GM10266 (cell line): ENCODE data around the gene CIRBP.
A peak's percentile ranks its signal among the peaks of the same experiment; 100 is the strongest.
"Not testable (repeated sequence)": the region's sequence is repeated elsewhere in the genome, so short reads cannot be mapped to it uniquely, and the experiment has no call there.

Experiments
- DNase-seq: peaks from one replicate; pipeline ENCODE4 v3.0.0; 2012; ENCODE audit errors: extremely low spot score
- TF ChIP-seq, protein P1 (sequence below): IDR thresholded peaks from 2 replicates; pipeline ENCODE4 v1.5.1; 2012; ENCODE audit warnings: mild to moderate bottlenecking, low read depth; ENCODE audit not compliant: control insufficient read depth, insufficient read depth; ENCODE audit errors: missing control alignments

Gene CIRBP

DNA sequence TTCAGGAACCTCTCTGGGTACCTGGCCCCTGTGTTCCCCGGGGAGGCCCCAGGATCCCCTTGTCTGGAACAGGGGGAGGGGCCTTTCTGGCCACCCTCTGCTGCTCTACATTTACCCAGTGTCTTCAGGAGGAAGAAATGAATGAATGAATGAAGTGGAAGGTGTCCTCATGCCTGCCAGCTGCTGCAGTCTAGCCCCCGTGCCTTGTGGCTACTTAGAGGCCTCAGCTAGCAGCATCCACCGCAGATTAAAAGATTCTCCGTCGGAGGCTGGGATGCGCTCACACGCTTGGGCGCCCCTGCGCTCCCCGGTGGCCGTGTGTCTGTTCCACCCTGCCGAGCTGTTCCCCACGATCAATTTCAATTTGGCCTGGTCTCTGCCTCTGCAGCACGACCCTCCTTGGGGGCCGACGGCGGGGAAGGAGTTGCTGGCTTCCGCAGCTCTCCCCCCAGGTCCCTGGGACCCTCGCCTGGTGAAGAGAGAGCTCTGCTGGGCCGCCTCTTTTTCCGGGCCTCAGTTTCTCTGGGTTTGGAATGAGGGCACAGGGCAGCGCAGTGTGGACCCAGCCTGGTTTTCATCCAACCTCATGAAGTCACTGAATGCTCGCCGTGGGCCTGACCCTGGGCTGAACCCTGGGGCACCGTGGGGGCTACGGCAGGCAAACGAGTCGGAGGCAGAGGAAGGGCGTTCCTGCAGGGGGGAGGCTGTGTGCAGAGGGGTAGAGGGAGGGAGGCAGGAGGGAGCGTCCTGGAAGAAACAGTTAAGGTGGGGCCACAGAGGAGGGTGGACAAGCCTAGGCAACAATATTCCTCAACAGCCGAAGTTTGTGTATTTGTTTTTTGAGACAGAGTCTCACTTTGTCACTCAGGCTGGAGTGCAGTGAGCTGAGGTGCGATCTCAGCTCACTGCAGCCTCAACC is 44.8 kb downstream of the CIRBP start:
- TF ChIP-seq, protein P1, sequence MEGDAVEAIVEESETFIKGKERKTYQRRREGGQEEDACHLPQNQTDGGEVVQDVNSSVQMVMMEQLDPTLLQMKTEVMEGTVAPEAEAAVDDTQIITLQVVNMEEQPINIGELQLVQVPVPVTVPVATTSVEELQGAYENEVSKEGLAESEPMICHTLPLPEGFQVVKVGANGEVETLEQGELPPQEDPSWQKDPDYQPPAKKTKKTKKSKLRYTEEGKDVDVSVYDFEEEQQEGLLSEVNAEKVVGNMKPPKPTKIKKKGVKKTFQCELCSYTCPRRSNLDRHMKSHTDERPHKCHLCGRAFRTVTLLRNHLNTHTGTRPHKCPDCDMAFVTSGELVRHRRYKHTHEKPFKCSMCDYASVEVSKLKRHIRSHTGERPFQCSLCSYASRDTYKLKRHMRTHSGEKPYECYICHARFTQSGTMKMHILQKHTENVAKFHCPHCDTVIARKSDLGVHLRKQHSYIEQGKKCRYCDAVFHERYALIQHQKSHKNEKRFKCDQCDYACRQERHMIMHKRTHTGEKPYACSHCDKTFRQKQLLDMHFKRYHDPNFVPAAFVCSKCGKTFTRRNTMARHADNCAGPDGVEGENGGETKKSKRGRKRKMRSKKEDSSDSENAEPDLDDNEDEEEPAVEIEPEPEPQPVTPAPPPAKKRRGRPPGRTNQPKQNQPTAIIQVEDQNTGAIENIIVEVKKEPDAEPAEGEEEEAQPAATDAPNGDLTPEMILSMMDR = no peak
- DNase-seq = no peak

DNA sequence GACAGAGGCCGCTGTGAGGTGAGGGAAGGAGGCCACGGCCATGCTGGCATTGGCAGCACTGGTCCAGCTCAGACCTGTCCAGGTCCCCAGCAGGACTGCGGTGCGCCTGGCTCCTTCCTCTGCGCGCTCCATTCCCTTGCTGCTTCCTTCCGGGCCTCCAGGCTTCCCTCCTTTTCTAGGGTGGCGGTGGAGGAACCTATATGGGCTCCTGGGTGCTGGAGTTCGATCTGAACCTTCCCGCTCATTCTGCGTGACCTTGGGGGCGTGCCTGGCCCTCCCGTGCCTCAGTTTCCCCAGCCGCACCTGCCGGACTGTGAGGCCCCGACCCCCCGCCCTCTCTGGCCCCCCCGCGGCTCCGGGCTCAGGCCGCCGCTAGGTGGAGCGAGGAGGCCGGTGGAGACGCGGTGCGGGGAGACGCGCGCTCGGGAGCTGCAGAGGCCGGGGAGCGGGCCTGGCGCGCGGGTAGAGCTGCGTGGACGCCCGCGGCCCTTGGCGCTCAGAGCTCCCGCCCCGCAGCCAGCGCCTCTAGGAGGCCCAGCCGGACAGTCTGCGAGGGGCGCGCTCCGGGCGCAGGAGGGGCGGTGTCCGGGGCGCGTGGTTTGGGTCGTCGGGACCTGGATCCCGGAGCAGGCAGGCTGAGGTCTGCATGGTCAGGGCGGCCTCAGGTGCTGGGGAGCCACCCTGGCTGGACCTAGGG is 46.5 kb downstream of the CIRBP start:
- DNase-seq = peak; percentile 90
- TF ChIP-seq, protein P1 = peak; percentile 71

DNA sequence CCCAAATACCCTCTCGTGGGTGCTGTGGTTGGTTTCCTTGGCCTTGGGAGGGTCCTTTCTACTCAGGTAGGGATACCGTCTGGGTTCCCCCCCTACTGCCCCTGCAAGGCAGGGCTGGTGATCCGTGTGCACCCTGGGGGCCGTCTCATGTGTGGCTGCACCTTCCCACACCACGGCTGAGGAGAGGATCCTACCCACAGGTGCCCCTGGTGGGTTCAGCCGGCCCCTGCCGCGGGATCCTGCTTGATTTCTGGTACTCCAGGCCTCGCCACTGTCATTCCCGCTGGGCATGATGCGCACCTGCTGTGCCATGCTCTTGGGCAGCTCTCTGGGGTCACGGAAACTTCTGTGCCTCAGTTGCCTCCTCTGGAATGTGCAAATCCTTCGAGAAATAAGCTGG is 47.3 kb downstream of the CIRBP start:
- DNase-seq = no peak
- TF ChIP-seq, protein P1 = no peak

DNA sequence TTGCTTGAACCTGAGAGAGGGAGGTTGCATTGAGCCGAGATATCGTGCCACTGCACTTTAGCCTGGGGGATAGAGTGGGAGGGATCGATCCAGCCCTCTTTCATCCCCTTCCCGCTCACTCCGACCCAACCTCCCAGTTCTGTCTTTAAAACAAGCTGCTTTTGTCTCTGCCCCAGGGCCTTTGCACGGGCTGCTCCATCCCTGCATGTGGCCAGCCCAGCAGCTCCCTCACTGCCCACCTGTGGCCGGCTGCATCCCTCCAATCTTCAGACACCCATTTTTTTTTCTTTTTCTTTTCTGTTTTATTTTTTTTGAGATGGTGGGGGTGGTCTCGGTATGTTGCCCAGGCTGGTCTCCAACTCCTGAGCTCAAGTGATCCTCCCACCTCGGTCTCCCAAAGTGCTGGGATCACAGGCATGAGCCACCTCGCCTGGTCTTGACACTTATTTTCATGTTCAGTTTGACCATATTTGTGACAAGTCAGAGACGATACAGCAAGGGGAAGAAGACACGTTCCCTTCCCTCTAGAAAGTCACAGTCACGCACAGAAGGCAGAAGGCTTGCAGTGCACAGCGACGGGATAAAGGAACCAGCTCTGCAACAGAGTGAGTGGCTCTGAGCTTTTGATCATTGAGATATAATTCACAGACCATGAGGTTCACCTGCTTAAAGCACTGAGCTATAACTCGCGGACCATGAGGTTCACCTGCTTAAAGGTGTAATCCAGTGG is 48.3 kb downstream of the CIRBP start:
- DNase-seq = no peak
- TF ChIP-seq, protein P1 = no peak

DNA sequence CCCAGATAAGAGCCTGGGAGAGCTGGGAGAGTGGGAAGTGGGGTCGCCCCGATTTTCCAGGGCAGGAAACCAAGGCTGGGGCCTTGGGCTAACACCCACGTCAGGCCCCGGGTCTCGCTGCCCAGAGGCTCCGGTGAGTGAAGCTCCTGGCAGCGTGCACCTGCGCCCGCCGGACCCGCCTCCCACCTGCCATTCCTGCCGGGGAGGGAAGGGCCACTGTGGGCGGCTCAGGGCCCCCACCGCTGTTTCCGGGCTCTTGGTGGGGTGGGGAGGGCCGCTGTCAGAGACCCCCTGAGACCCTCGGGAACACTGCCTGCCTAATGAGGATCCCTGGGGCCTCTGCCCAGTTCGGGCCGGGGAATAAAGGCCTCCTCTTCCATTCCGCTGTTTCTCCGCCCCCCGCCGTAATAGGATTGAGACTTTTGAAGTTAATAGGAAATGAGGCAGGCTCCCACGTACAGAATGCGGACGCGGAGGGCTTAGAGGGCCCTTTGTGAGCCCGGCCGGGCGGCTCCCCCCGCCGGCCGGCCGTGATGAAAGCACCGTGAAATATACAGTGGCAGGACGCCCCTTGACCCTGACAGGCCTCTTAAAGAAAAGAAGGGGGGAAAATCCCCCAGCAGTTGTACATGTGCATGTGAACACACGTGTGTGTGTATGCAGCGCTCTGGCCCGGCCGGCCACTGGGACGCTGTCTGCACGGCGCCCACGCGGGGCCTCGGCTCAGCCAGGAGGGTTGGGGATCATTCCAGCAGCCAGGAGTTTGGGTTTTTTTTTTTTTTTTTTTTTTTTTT is 49.7 kb downstream of the CIRBP start:
- DNase-seq = no peak
- TF ChIP-seq, protein P1 = no peak

DNA sequence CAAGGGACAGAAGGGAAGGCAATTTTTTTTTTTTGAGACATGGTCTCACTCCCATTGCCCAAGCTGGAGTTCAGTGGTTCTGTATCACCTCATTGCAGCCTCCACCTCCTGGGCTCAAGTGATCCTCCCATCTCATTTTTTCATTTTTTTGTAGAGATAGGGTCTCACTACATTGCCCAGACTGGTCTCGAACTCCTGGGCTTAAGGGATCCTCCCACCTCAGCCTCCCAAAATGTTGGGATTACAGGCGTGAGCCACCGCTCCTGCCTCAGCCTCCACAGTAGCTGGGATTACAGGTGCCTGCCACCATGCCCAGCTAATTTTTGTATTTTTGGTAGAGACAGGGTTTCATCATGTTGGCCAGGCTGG is 51.1 kb downstream of the CIRBP start:
- DNase-seq = not testable (repeated sequence)

DNA sequence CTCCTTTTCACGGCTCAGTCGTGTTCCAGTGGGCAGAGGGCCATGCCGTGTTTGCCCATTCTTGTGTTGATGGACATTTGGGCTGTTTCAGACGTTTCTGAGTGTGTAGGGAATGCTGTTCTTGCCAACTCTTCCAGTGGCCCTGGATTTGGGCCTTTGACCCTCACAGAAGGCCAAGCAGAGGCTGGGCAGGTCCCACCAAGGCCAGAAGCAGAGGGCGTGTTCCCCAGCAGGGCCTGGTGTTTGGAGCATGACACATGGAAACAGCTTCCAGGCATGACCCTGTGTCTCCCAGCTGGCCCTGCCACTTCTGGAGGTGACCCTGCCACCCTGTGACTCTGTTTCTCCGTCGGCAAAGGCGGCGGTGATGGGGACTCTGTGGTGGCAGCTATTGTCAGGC is 52.4 kb downstream of the CIRBP start:
- DNase-seq = no peak
- TF ChIP-seq, protein P1 = no peak
